ENCODE data around the gene FRYL.
"Not testable (repeated sequence)": the region's sequence is repeated elsewhere in the genome, so short reads cannot be mapped to it uniquely, and the experiment has no call there.

Gene FRYL

GRCh38 chr4:48704091-48704802, 75.8 kb downstream of the FRYL start:
- H3K27ac ChIP-seq = no peak overlapping the region
- TF ChIP-seq CTCF (IDR thresholded peaks at IDR 0.05) (no peak), ZFX (IDR thresholded peaks at IDR 0.05; ENCODE audit: borderline replicate concordance) (no peak)

GRCh38 chr4:48699475-48699874, 80.6 kb downstream of the FRYL start:
- H3K27ac ChIP-seq = no peak overlapping the region
- TF ChIP-seq ZFX (IDR thresholded peaks at IDR 0.05; ENCODE audit: borderline replicate concordance) (no peak), CTCF (IDR thresholded peaks at IDR 0.05) (no peak)

- no peak overlapping the region for H3K27ac ChIP-seq
- TF ChIP-seq CTCF (IDR thresholded peaks at IDR 0.05) (no peak), ZFX (IDR thresholded peaks at IDR 0.05; ENCODE audit: borderline replicate concordance) (no peak)
These were observed 81.8 kb downstream of the FRYL start for GRCh38 chr4:48698029-48698971.

- not testable (repeated sequence) for H3K27ac ChIP-seq
These were observed 82.6 kb downstream of the FRYL start for GRCh38 chr4:48697516-48697915.

- no peak overlapping the region for H3K27ac ChIP-seq
- TF ChIP-seq ZFX (IDR thresholded peaks at IDR 0.05; ENCODE audit: borderline replicate concordance) (no peak), CTCF (IDR thresholded peaks at IDR 0.05) (no peak)
These were observed 85.3 kb downstream of the FRYL start for GRCh38 chr4:48694824-48695223.

- no peak for TF ChIP-seq ZFX (IDR thresholded peaks at IDR 0.05; ENCODE audit: borderline replicate concordance)
- no peak for TF ChIP-seq CTCF (IDR thresholded peaks at IDR 0.05)
- no peak overlapping the region for H3K27ac ChIP-seq
These were observed 86.1 kb downstream of the FRYL start for GRCh38 chr4:48693856-48694574.

GRCh38 chr4:48692897-48693296, 87.2 kb downstream of the FRYL start:
- no peak for TF ChIP-seq ZFX (IDR thresholded peaks at IDR 0.05; ENCODE audit: borderline replicate concordance)
- TF ChIP-seq CTCF (IDR thresholded peaks at IDR 0.05) = no peak
- no peak overlapping the region for H3K27ac ChIP-seq

Data from 22Rv1 (cell line).